Keratinocyte (primary cell): Measurements from ENCODE around the gene TECR. TPM values are rescaled to one million over a fixed set of nuclear protein-coding genes. Genes with fewer than 3 reads are reported as not detected.

Source experiments
- DNase-seq: peaks from one replicate; pipeline ENCODE4 v3.0.0-alpha.2; 2011; ENCODE audit warnings: low read depth, missing footprints, low spot score
- FAIRE-seq: peaks from 2 replicates; lab custom pipeline; 2011; peaks lifted over from hg19 to GRCh38; lab: Jason Lieb, UNC
- H2AFZ ChIP-seq: 2 replicates; pipeline ENCODE4 v1.6.0; 2012; ENCODE audit warnings: low read length, control low read depth, inconsistent platforms; ENCODE audit not compliant: control insufficient read depth
- H3K27ac ChIP-seq: 2 replicates; pipeline ENCODE4 v1.5.1; 2011; ENCODE audit warnings: low read length; ENCODE audit not compliant: control insufficient read depth, insufficient read depth
- H3K27me3 ChIP-seq: 3 replicates; pipeline ENCODE4 v1.6.0; 2011; ENCODE audit warnings: low read length; ENCODE audit not compliant: control insufficient read depth, insufficient read depth; ENCODE audit errors: extremely low read depth
- H3K36me3 ChIP-seq, 2 experiments: 2 replicates in 1 of 2; 3 replicates in 1 of 2; pipeline ENCODE4 v1.5.1; 2011; ENCODE audit warnings: low read length in 2 of 2, mild to moderate bottlenecking in 1 of 2; ENCODE audit not compliant: control insufficient read depth in 2 of 2, insufficient read depth in 2 of 2; ENCODE audit errors: extremely low read depth in 1 of 2
- H3K4me1 ChIP-seq: 3 replicates; pipeline ENCODE4 v1.5.1; 2011; ENCODE audit warnings: low read length; ENCODE audit not compliant: control insufficient read depth, insufficient read depth; ENCODE audit errors: extremely low read depth
- H3K4me2 ChIP-seq: 3 replicates; pipeline ENCODE4 v1.6.0; 2011; ENCODE audit warnings: low read depth, low read length; ENCODE audit not compliant: control insufficient read depth, insufficient read depth; ENCODE audit errors: extremely low read depth
- H3K4me3 ChIP-seq, 3 experiments: fragments of 200-600 bp in 1 of 3; sonication (generic) in 1 of 3; 2 replicates in 2 of 3; 3 replicates in 1 of 3; pipeline ENCODE4 v1.5.1; 2011 to 2016; ENCODE audit warnings: low read length in 3 of 3, mild to moderate bottlenecking in 3 of 3, control low read depth in 2 of 3, inconsistent platforms in 1 of 3, low read depth in 1 of 3, mixed read lengths in 1 of 3, mixed run types in 1 of 3, moderate library complexity in 1 of 3; ENCODE audit not compliant: control insufficient read depth in 2 of 3, insufficient read depth in 2 of 3; ENCODE audit errors: extremely low read depth in 1 of 3
- H3K79me2 ChIP-seq: 2 replicates; pipeline ENCODE4 v1.6.0; 2012; ENCODE audit warnings: low read length; ENCODE audit not compliant: control insufficient read depth, insufficient read depth
- H3K9ac ChIP-seq: 3 replicates; pipeline ENCODE4 v1.6.0; 2011; ENCODE audit warnings: low read length; ENCODE audit not compliant: control insufficient read depth, insufficient read depth; ENCODE audit errors: extremely low read depth
- H3K9me1 ChIP-seq: 3 replicates; pipeline ENCODE4 v1.6.0; 2011; ENCODE audit warnings: low read length; ENCODE audit not compliant: control insufficient read depth, insufficient read depth; ENCODE audit errors: extremely low read depth
- H3K9me3 ChIP-seq: 2 replicates; pipeline ENCODE4 v1.5.1; 2012; ENCODE audit warnings: low read depth, low read length; ENCODE audit not compliant: control insufficient read depth
- H4K20me1 ChIP-seq: 3 replicates; pipeline ENCODE4 v1.6.0; 2011; ENCODE audit warnings: low read length; ENCODE audit not compliant: control insufficient read depth, insufficient read depth; ENCODE audit errors: extremely low read depth
- EZH2 ChIP-seq: IDR thresholded peaks from one replicate; pipeline ENCODE4 v1.6.1; 2012; ENCODE audit warnings: inconsistent platforms, mild to moderate bottlenecking, low read length, moderate library complexity
- dilution Hi-C: fragments of 300-500 bp; cut with MboI; formaldehyde crosslinking; loops from one replicate; pipeline ENCODE4 v1.7.0; 2020; ENCODE audit warnings: low sequenced_read_pairs; ENCODE audit not compliant: extremely low pct_ligation_motif_present
- polyA plus RNA-seq, 5 experiments: library from polyadenylated mRNA; depleted of rRNA in 3 of 5; stranded (reverse) in 3 of 5; stranded (forward) in 1 of 5; unstranded in 1 of 5; fragments of >200 nt; gene quantifications; 1 replicate in 1 of 5; 2 replicates in 3 of 5; 3 replicates in 1 of 5; pipeline versions ENCODE4 v1.2.1 to v1.2.3, GENCODE V29; 2011 to 2012; ENCODE audit warnings: missing spikeins in 2 of 5, low read depth in 1 of 5, low replicate concordance in 1 of 5
- TF ChIP-seq, protein P1 (sequence below), 3 experiments: IDR thresholded peaks in 1 of 3; conservative IDR thresholded peaks in 1 of 3; optimal IDR thresholded peaks in 1 of 3; 2 replicates in 2 of 3; 3 replicates in 1 of 3; pipeline versions ENCODE3 to v1.5.1; 2011; ENCODE audit warnings: low read length in 3 of 3, mild to moderate bottlenecking in 3 of 3, moderate library complexity in 2 of 3, control low read depth in 1 of 3, inconsistent platforms in 1 of 3; ENCODE audit not compliant: insufficient read depth in 2 of 3; ENCODE audit errors: extremely low read depth in 1 of 3

Gene TECR
- polyA plus RNA-seq, 1 donor (not counting 4 experiments of a cell fraction or from before 2014, with no cell fraction given), result 92.3 TPM

DNA sequence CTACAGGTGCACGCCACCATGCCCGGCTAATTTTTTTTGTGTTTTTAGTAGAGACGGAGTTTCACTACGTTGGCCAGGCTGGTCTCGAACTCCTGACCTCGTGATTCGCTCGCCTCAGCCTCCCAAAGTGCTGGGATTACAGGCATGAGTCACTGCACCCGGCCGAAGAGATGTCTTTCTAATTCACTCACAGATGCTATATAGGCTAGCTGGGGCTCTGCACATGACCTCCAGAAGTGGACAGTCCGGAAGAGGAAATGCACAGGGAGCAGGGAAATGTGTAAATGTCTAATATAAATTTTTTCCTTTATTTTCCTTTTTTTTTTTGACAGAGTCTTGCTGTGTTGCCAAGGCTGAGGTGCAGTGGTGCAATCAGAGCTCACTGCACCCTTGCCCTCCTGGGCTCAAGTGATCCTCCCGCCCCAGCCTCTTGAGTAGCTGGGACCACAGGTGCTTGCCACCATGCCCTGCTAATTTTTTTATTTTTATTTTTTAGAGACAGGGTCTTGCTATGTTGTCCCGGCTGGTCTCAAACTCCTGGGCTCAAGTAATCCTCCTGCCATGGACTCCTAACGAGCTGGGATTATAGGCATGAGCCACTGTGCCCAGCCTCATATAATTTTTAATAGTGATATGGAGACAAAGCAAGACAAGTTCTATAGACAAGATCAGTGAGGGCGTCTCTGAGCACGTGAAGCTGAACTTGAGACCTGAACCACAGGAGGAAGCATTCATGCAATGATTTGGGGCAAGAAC, 41.8 kb upstream of the TECR start:
- Histone ChIP-seq H3K4me2 (no peak overlapping the region), H3K9me1 (peaks cover 2% of the 10 kb centered on the region), H2AFZ (no peak overlapping the region), H3K9ac (no peak overlapping the region), H4K20me1 (peaks cover 13% of the 10 kb centered on the region), H3K27me3 (no peaks in the 10 kb centered on the region), H3K79me2 (peaks cover 47% of the 10 kb centered on the region), H3K36me3 (peaks cover 20 to 38% of the 10 kb centered on the region in 2 experiments), H3K27ac (no peak overlapping the region), H3K9me3 (no peaks in the 10 kb centered on the region), H3K4me1 (no peaks in the 10 kb centered on the region), H3K4me3 (no peak overlapping the region)
- dilution Hi-C loops, result no loop called here
- DNase-seq, result no peak
- no peak for FAIRE-seq
- TF ChIP-seq, protein P1, sequence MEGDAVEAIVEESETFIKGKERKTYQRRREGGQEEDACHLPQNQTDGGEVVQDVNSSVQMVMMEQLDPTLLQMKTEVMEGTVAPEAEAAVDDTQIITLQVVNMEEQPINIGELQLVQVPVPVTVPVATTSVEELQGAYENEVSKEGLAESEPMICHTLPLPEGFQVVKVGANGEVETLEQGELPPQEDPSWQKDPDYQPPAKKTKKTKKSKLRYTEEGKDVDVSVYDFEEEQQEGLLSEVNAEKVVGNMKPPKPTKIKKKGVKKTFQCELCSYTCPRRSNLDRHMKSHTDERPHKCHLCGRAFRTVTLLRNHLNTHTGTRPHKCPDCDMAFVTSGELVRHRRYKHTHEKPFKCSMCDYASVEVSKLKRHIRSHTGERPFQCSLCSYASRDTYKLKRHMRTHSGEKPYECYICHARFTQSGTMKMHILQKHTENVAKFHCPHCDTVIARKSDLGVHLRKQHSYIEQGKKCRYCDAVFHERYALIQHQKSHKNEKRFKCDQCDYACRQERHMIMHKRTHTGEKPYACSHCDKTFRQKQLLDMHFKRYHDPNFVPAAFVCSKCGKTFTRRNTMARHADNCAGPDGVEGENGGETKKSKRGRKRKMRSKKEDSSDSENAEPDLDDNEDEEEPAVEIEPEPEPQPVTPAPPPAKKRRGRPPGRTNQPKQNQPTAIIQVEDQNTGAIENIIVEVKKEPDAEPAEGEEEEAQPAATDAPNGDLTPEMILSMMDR (optimal IDR thresholded peaks at IDR 0.05 in 1 of 3, IDR thresholded peaks at IDR 0.05 in 1 of 3, conservative IDR thresholded peaks at IDR 0.05 in 1 of 3; ENCODE audit: extremely low read depth in 1 of 3, insufficient read depth in 2 of 3, low read length in 3 of 3), result no peak
- TF ChIP-seq EZH2, result no peak

DNA sequence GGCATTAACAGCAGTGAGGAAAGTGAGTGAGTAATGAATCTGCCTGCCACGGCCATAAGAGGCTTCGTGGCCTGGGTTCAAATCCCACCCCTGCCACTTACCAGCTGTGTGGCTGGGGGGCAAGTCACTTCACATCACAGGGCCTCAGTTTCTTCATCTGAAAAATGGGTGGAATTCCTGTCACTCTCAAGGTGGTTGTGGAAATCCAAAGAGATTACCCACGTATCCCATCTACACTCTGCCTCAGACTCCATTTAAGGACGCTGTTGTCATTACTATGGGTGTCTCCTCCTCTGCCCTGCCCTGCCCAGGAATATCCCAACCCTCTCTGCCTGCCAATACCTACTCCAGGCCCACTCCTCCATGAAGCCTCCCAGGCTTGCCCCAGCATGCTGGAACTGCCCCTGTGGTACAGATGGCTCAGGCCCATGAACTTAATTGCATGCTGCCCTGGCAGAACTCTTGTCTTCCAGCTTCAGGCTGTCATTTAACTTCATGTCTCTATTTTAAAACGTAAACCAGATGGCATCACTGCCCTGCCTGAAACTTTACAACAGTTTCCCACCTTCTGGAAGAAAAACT, 36.5 kb upstream of the TECR start:
- Histone ChIP-seq H4K20me1 (peaks cover 12% of the 10 kb centered on the region), H2AFZ (no peak overlapping the region), H3K9me1 (no peaks in the 10 kb centered on the region), H3K79me2 (peaks cover 56% of the 10 kb centered on the region), H3K4me1 (peaks cover 27% of the 10 kb centered on the region), H3K9ac (no peak overlapping the region), H3K36me3 (peaks cover 18 to 24% of the 10 kb centered on the region in 2 experiments), H3K9me3 (no peaks in the 10 kb centered on the region), H3K4me2 (no peak overlapping the region), H3K27ac (no peak overlapping the region), H3K27me3 (no peaks in the 10 kb centered on the region), H3K4me3 (no peak overlapping the region)
- TF ChIP-seq, protein P1 (optimal IDR thresholded peaks at IDR 0.05 in 1 of 3, IDR thresholded peaks at IDR 0.05 in 1 of 3, conservative IDR thresholded peaks at IDR 0.05 in 1 of 3; ENCODE audit: extremely low read depth in 1 of 3, insufficient read depth in 2 of 3, low read length in 3 of 3), result no peak
- no peak for DNase-seq
- no peak for FAIRE-seq
- dilution Hi-C loops, result no loop called here
